SK-N-SH (cell line): ENCODE measurements around the gene LAMB1. TPM values are rescaled to one million over a fixed set of nuclear protein-coding genes. Genes with fewer than 3 reads are reported as not detected.

Experiments
- CTCF ChIA-PET: fragments of 300-600, 350-600 bp; formaldehyde crosslinking; extraction: SDS; loops from one replicate; lab custom pipeline; 2021; lab: Yijun Ruan, JAX
- POLR2A ChIA-PET: fragments of 350-600 bp; sonication (Branson Sonifier 250); formaldehyde crosslinking; extraction: SDS; loops from one replicate; lab custom pipeline; 2020; ENCODE audit warnings: antibody characterized with exemption, inconsistent platforms; lab: Yijun Ruan, JAX
- DNase-seq: peaks from one replicate; pipeline ENCODE4 v3.0.0; 2012
- H2AFZ ChIP-seq: fragments of 200-600 bp; sonication (generic); 2 replicates; pipeline ENCODE4 v1.8.1; 2016; ENCODE audit warnings: antibody characterized with exemption, mild to moderate bottlenecking, low read depth
- H3F3A ChIP-seq: fragments of 200-600 bp; sonication (generic); replicated peaks from 2 replicates; pipeline ENCODE3; 2016; ENCODE audit warnings: antibody characterized with exemption, mild to moderate bottlenecking; ENCODE audit not compliant: insufficient read depth
- H3K27ac ChIP-seq, 2 experiments: fragments of 200-500 bp in 1 of 2; fragments of 200-600 bp in 1 of 2; sonication (Bioruptor generic) in 1 of 2; sonication (generic), shearing (Covaris generic) in 1 of 2; 2 replicates each; pipeline versions ENCODE4 v1.5.1 to v1.6.1; 2014 to 2016; ENCODE audit warnings: low read depth in 2 of 2, inconsistent platforms in 1 of 2, low read length in 1 of 2, mild to moderate bottlenecking in 1 of 2, mixed read lengths in 1 of 2
- H3K27me3 ChIP-seq: fragments of 200-600 bp; sonication (generic), shearing (Covaris generic); 2 replicates; pipeline ENCODE4 v1.6.1; 2016; ENCODE audit warnings: mixed run types; ENCODE audit not compliant: insufficient read depth
- H3K36me3 ChIP-seq, 2 experiments: fragments of 200-500 bp in 1 of 2; fragments of 200-600 bp in 1 of 2; sonication (Bioruptor generic) in 1 of 2; sonication (generic) in 1 of 2; replicated peaks in 1 of 2; 2 replicates each; pipeline versions ENCODE3 to v1.5.1; 2014 to 2016; ENCODE audit warnings: low read length in 1 of 2, mild to moderate bottlenecking in 1 of 2; ENCODE audit not compliant: insufficient read depth in 2 of 2, control insufficient read depth in 1 of 2
- H3K4me1 ChIP-seq, 2 experiments: fragments of 200-500 bp in 1 of 2; fragments of 200-600 bp in 1 of 2; sonication (Bioruptor generic) in 1 of 2; sonication (generic), shearing (Covaris generic) in 1 of 2; 2 replicates each; pipeline versions ENCODE4 v1.5.1 to v1.6.1; 2014 to 2016; ENCODE audit warnings: low read depth in 1 of 2, low read length in 1 of 2, mixed run types in 1 of 2; ENCODE audit not compliant: insufficient read depth in 2 of 2, control insufficient read depth in 1 of 2
- H3K4me2 ChIP-seq: fragments of 200-600 bp; sonication (generic), shearing (Covaris generic); 2 replicates; pipeline ENCODE4 v1.6.1; 2017; ENCODE audit warnings: mixed run types
- H3K4me3 ChIP-seq, 2 experiments: fragments of 200-500 bp in 1 of 2; fragments of 200-600 bp in 1 of 2; sonication (Bioruptor generic) in 1 of 2; sonication (generic), shearing (Covaris generic) in 1 of 2; 2 replicates each; pipeline versions ENCODE4 v1.5.1 to v1.8.1; 2014 to 2016; ENCODE audit warnings: low read depth in 2 of 2, inconsistent platforms in 1 of 2, low read length in 1 of 2, mild to moderate bottlenecking in 1 of 2, mixed read lengths in 1 of 2, moderate library complexity in 1 of 2
- H3K79me2 ChIP-seq: fragments of 200-600 bp; sonication (generic); 2 replicates; pipeline ENCODE4 v1.8.1; 2017; ENCODE audit warnings: mild to moderate bottlenecking; ENCODE audit not compliant: insufficient read depth
- H3K9ac ChIP-seq: fragments of 200-600 bp; sonication (generic); 2 replicates; pipeline ENCODE4 v1.6.1; 2017; ENCODE audit warnings: mixed run types
- H3K9me2 ChIP-seq: fragments of 200-600 bp; sonication (generic); 2 replicates; pipeline ENCODE4 v1.6.1; 2017; ENCODE audit warnings: mixed run types
- H3K9me3 ChIP-seq: fragments of 200-600 bp; sonication (generic); 2 replicates; pipeline ENCODE4 v1.6.1; 2017; ENCODE audit warnings: mixed run types, mild to moderate bottlenecking, moderate library complexity
- H4K20me1 ChIP-seq: fragments of 200-600 bp; sonication (generic); 2 replicates; pipeline ENCODE4 v1.6.1; 2017; ENCODE audit warnings: mild to moderate bottlenecking, mixed run types; ENCODE audit not compliant: insufficient read depth
- ELF1 ChIP-seq: IDR thresholded peaks from 2 replicates; pipeline ENCODE4 v1.4.0; 2012
- FOSL2 ChIP-seq: IDR thresholded peaks from 2 replicates; pipeline ENCODE4 v1.4.0; 2012; ENCODE audit warnings: low read depth, mild to moderate bottlenecking, moderate library complexity, borderline replicate concordance
- GABPA ChIP-seq: IDR thresholded peaks from 2 replicates; pipeline ENCODE4 v1.4.0; 2012; ENCODE audit warnings: low read depth, mild to moderate bottlenecking
- JUND ChIP-seq: IDR thresholded peaks from 2 replicates; pipeline ENCODE4 v1.4.0; 2012
- MEF2A ChIP-seq: IDR thresholded peaks from 2 replicates; pipeline ENCODE4 v1.4.0; 2012; ENCODE audit warnings: low read depth, borderline replicate concordance
- NRF1 ChIP-seq: IDR thresholded peaks from 2 replicates; pipeline ENCODE4 v1.6.1; 2012; ENCODE audit warnings: low read depth, mild to moderate bottlenecking, low read length
- RXRA ChIP-seq: IDR thresholded peaks from 2 replicates; pipeline ENCODE4 v1.4.0; 2012; ENCODE audit warnings: low read depth, mild to moderate bottlenecking, borderline replicate concordance
- SMC3 ChIP-seq: IDR thresholded peaks from 2 replicates; pipeline ENCODE4 v1.6.1; 2012; ENCODE audit warnings: low read depth, low read length, improper control_type of control experiment
- TAF1 ChIP-seq: IDR thresholded peaks from 2 replicates; pipeline ENCODE4 v1.6.1; 2012; ENCODE audit warnings: low read depth, mild to moderate bottlenecking, low read length, moderate library complexity, borderline replicate concordance
- YY1 ChIP-seq: IDR thresholded peaks from 2 replicates; pipeline ENCODE4 v1.4.0; 2012; ENCODE audit warnings: low read depth, mild to moderate bottlenecking
- WGBS: methylation state at CpG from one replicate; pipeline ENCODE4 v1.1.6; 2017; ENCODE audit warnings: low lambda C conversion rate; 5-methylcytosine and 5-hydroxymethylcytosine counted together
- polyA plus RNA-seq, 3 experiments: library from polyadenylated mRNA; depleted of rRNA; stranded (reverse); fragments of >200 nt; gene quantifications; 2 replicates each; pipeline ENCODE4 v1.2.3, GENCODE V29; 2012
- TF ChIP-seq, protein P1 (sequence below): IDR thresholded peaks from 2 replicates; pipeline ENCODE4 v1.4.0; 2012; ENCODE audit warnings: low read depth, borderline replicate concordance
- TF ChIP-seq, protein P2 (sequence below): fragments of 200-600 bp; sonication (generic); IDR thresholded peaks from 2 replicates; pipeline ENCODE4 v1.6.1; 2017; ENCODE audit warnings: antibody characterized with exemption, mild to moderate bottlenecking, moderate library complexity
- TF ChIP-seq, protein P3 (sequence below): IDR thresholded peaks from 2 replicates; pipeline ENCODE4; 2012
- TF ChIP-seq, protein P4 (sequence below): IDR thresholded peaks from 2 replicates; pipeline ENCODE4 v1.6.1; 2012; ENCODE audit warnings: mild to moderate bottlenecking, low read depth, low read length, moderate library complexity
- TF ChIP-seq, protein P5 (sequence below): IDR thresholded peaks from 2 replicates; pipeline ENCODE4 v1.4.0; 2012; ENCODE audit warnings: low read depth

LAMB1 gene
- polyA plus RNA-seq, 1 of the 3 experiments (the other 2 are of a cell fraction): 435 TPM

DNA sequence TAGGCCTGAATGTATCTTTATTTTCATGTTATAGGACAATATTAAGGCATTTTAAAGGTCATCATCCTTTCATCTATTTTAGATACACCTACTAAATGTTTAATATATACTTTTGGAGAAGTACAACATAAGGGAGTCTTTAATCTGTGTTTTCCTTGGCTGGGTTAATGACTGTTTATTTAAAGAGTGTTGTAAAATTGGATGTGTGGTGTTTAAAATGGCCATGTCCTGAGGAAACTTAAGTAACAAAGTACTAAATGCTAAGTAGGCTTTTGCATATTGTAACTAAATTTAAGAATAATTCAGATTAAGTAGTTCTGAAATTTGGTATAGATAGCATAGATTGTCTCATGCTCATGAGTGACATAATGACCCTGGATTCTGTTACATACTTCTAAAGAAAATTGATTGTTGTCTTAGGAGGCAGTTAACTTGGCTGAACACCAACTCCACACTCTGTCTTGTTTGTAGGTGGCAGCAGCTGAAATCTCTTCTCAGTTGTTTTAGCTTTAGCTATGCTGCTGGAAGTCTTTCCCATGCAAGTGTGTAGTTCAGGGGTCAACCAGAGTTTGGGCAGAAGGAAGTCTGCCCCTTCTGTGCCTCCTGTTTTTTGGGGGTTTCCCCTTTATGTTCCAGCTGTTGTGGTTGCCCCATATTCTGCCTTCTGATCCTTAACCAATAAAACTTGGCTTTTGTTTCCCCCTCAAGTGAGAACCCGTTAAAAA lies 82.8 kb downstream of the LAMB1 start:
- CTCF ChIA-PET: interaction anchor here (0.6 to 1.3 kb wide), 4 partner anchors 10 to 176 kb away, joined by 3 to 5 read pairs (median 3); no protein-coding TSS in a partner anchor
- no peak overlapping the region for H3K4me2 ChIP-seq

DNA sequence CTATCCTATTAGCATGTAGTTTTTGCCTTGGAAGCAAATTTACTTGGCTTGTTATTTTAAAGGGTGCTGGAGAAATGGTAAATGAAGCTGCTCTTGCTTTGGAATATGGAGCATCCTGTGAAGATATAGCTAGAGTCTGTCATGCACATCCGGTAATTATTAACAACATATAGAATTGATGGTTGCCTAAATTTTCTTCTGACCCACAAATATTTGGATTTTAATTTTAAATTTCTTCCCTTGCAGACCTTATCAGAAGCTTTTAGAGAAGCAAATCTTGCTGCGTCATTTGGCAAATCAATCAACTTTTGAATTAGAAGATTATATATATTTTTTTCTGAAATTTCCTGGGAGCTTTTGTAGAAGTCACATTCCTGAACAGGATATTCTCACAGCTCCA lies 84.0 kb downstream of the LAMB1 start:
- WGBS: 95% methylated on average over 2 of the region's 2 CpGs
- H3K27ac ChIP-seq: peak overlapping the region; percentile 16 to 36; a peak in 3 of 4 replicates
- H3K27me3 ChIP-seq: no peaks in the 10 kb centered on the region
- TF ChIP-seq FOSL2: no peak
- no peak for TF ChIP-seq SMC3
- TF ChIP-seq MEF2A: no peak
- TF ChIP-seq, protein P1, sequence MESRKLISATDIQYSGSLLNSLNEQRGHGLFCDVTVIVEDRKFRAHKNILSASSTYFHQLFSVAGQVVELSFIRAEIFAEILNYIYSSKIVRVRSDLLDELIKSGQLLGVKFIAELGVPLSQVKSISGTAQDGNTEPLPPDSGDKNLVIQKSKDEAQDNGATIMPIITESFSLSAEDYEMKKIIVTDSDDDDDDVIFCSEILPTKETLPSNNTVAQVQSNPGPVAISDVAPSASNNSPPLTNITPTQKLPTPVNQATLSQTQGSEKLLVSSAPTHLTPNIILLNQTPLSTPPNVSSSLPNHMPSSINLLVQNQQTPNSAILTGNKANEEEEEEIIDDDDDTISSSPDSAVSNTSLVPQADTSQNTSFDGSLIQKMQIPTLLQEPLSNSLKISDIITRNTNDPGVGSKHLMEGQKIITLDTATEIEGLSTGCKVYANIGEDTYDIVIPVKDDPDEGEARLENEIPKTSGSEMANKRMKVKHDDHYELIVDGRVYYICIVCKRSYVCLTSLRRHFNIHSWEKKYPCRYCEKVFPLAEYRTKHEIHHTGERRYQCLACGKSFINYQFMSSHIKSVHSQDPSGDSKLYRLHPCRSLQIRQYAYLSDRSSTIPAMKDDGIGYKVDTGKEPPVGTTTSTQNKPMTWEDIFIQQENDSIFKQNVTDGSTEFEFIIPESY: no peak
- no peak for TF ChIP-seq ELF1
- no peak for TF ChIP-seq RXRA
- TF ChIP-seq, protein P2, sequence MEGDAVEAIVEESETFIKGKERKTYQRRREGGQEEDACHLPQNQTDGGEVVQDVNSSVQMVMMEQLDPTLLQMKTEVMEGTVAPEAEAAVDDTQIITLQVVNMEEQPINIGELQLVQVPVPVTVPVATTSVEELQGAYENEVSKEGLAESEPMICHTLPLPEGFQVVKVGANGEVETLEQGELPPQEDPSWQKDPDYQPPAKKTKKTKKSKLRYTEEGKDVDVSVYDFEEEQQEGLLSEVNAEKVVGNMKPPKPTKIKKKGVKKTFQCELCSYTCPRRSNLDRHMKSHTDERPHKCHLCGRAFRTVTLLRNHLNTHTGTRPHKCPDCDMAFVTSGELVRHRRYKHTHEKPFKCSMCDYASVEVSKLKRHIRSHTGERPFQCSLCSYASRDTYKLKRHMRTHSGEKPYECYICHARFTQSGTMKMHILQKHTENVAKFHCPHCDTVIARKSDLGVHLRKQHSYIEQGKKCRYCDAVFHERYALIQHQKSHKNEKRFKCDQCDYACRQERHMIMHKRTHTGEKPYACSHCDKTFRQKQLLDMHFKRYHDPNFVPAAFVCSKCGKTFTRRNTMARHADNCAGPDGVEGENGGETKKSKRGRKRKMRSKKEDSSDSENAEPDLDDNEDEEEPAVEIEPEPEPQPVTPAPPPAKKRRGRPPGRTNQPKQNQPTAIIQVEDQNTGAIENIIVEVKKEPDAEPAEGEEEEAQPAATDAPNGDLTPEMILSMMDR: no peak
- TF ChIP-seq YY1: no peak
- TF ChIP-seq, protein P3, sequence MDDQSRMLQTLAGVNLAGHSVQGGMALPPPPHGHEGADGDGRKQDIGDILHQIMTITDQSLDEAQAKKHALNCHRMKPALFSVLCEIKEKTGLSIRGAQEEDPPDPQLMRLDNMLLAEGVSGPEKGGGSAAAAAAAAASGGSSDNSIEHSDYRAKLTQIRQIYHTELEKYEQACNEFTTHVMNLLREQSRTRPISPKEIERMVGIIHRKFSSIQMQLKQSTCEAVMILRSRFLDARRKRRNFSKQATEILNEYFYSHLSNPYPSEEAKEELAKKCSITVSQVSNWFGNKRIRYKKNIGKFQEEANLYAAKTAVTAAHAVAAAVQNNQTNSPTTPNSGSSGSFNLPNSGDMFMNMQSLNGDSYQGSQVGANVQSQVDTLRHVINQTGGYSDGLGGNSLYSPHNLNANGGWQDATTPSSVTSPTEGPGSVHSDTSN: no peak
- TF ChIP-seq TAF1: no peak
- TF ChIP-seq, protein P4, sequence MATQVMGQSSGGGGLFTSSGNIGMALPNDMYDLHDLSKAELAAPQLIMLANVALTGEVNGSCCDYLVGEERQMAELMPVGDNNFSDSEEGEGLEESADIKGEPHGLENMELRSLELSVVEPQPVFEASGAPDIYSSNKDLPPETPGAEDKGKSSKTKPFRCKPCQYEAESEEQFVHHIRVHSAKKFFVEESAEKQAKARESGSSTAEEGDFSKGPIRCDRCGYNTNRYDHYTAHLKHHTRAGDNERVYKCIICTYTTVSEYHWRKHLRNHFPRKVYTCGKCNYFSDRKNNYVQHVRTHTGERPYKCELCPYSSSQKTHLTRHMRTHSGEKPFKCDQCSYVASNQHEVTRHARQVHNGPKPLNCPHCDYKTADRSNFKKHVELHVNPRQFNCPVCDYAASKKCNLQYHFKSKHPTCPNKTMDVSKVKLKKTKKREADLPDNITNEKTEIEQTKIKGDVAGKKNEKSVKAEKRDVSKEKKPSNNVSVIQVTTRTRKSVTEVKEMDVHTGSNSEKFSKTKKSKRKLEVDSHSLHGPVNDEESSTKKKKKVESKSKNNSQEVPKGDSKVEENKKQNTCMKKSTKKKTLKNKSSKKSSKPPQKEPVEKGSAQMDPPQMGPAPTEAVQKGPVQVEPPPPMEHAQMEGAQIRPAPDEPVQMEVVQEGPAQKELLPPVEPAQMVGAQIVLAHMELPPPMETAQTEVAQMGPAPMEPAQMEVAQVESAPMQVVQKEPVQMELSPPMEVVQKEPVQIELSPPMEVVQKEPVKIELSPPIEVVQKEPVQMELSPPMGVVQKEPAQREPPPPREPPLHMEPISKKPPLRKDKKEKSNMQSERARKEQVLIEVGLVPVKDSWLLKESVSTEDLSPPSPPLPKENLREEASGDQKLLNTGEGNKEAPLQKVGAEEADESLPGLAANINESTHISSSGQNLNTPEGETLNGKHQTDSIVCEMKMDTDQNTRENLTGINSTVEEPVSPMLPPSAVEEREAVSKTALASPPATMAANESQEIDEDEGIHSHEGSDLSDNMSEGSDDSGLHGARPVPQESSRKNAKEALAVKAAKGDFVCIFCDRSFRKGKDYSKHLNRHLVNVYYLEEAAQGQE: no peak
- no peak for TF ChIP-seq GABPA
- no peak for TF ChIP-seq NRF1
- peaks cover 80 to 88% of the 10 kb centered on the region in 2 experiments for H3K36me3 ChIP-seq
- no peaks in the 10 kb centered on the region for H4K20me1 ChIP-seq
- DNase-seq: no peak
- no peak overlapping the region for H3K4me2 ChIP-seq
- H3K4me1 ChIP-seq: peaks cover 2 to 7% of the 10 kb centered on the region in 2 experiments; a peak in 3 of 4 replicates
- H3K9me2 ChIP-seq: no peaks in the 10 kb centered on the region
- ChIA-PET POLR2A (no interaction called here), CTCF (interaction anchor here (0.7 to 1.6 kb wide), 7 partner anchors 10 to 578 kb away, joined by 3 to 8 read pairs (median 3); no protein-coding TSS in a partner anchor)
- H3K9me3 ChIP-seq: no peaks in the 10 kb centered on the region
- no peak overlapping the region for H3K4me3 ChIP-seq
- no peak overlapping the region for H3K9ac ChIP-seq
- peaks cover 27% of the 10 kb centered on the region for H3K79me2 ChIP-seq
- peaks cover 35% of the 10 kb centered on the region for H3F3A ChIP-seq
- no peak overlapping the region for H2AFZ ChIP-seq

More for the DNA sequence above, 82.8 kb downstream of the LAMB1 start:
- TF ChIP-seq JUND (0 out of 2 replicates have a peak, but pooled peaks have one; percentile 1), FOSL2 (peak; percentile 2; the same call in 1 of the 2 replicates)
- TF ChIP-seq, protein P5, sequence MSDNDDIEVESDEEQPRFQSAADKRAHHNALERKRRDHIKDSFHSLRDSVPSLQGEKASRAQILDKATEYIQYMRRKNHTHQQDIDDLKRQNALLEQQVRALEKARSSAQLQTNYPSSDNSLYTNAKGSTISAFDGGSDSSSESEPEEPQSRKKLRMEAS: no peak
- TF ChIP-seq, all 33 proteins: peak for 2
- DNase-seq: no peak
- H3F3A ChIP-seq: peaks cover 48% of the 10 kb centered on the region
- H3K79me2 ChIP-seq: peaks cover 15% of the 10 kb centered on the region
- no peaks in the 10 kb centered on the region for H3K9me2 ChIP-seq
- H3K27ac ChIP-seq: peak overlapping the region; percentile 19 to 67
- H3K27me3 ChIP-seq: no peaks in the 10 kb centered on the region
- POLR2A ChIA-PET: no interaction called here
- H3K4me3 ChIP-seq: no peak overlapping the region
- H3K4me1 ChIP-seq: peaks cover 5 to 6% of the 10 kb centered on the region in 2 experiments; a peak in 2 of 4 replicates
- no peaks in the 10 kb centered on the region for H3K9me3 ChIP-seq
- H3K36me3 ChIP-seq: peaks cover 81 to 91% of the 10 kb centered on the region in 2 experiments
- H2AFZ ChIP-seq: no peak overlapping the region
- no peaks in the 10 kb centered on the region for H4K20me1 ChIP-seq
- no peak overlapping the region for H3K9ac ChIP-seq
- WGBS: 68% methylated on average over 1 of the region's 1 CpG
